HL-60 (cell line): ENCODE data around the gene NFE2L1.
A peak's percentile ranks its signal among the peaks of the same experiment; 100 is the strongest.

ENCODE experiments used
- DNase-seq, 2 experiments: peaks; one replicate each; pipeline ENCODE4 v3.0.0-alpha.2; 2010 to 2020; ENCODE audit warnings: low read depth in 1 of 2, low spot score in 1 of 2
- H3K27ac ChIP-seq: fragments of 250-450 bp; sonication (Bioruptor Pico); replicated peaks from 2 replicates; pipeline ENCODE4 v1.5.1; 2020; ENCODE audit warnings: mild to moderate bottlenecking, moderate library complexity
- H3K27me3 ChIP-seq: fragments of 250-450 bp; sonication (Bioruptor Pico); 2 replicates; pipeline ENCODE4 v1.5.1; 2021; ENCODE audit warnings: mild to moderate bottlenecking, moderate library complexity; ENCODE audit not compliant: insufficient read depth, poor library complexity, severe bottlenecking
- H3K4me3 ChIP-seq: replicated peaks from 2 replicates; pipeline ENCODE4 v1.5.1; 2011; ENCODE audit warnings: mild to moderate bottlenecking, control low read depth, low read length; ENCODE audit not compliant: insufficient read depth
- GABPA ChIP-seq: IDR thresholded peaks from 2 replicates; pipeline ENCODE4 v1.6.1; 2012; ENCODE audit warnings: low read depth
- POLR2AphosphoS5 ChIP-seq: IDR thresholded peaks from 2 replicates; pipeline ENCODE4 v1.6.1; 2012; ENCODE audit warnings: low read depth
- SPI1 ChIP-seq: IDR thresholded peaks from 2 replicates; pipeline ENCODE4 v1.6.1; 2012; ENCODE audit warnings: low read depth, mild to moderate bottlenecking, borderline replicate concordance
- TF ChIP-seq, protein P1 (sequence below): IDR thresholded peaks from 2 replicates; pipeline ENCODE4 v1.6.1; 2012; ENCODE audit warnings: low read depth; ENCODE audit not compliant: insufficient replicate concordance
- TF ChIP-seq, protein P2 (sequence below): IDR thresholded peaks from one replicate; pipeline ENCODE4 v1.5.1; 2011; ENCODE audit warnings: low read length, control low read depth, inconsistent platforms; ENCODE audit not compliant: insufficient read depth

Gene NFE2L1

DNA sequence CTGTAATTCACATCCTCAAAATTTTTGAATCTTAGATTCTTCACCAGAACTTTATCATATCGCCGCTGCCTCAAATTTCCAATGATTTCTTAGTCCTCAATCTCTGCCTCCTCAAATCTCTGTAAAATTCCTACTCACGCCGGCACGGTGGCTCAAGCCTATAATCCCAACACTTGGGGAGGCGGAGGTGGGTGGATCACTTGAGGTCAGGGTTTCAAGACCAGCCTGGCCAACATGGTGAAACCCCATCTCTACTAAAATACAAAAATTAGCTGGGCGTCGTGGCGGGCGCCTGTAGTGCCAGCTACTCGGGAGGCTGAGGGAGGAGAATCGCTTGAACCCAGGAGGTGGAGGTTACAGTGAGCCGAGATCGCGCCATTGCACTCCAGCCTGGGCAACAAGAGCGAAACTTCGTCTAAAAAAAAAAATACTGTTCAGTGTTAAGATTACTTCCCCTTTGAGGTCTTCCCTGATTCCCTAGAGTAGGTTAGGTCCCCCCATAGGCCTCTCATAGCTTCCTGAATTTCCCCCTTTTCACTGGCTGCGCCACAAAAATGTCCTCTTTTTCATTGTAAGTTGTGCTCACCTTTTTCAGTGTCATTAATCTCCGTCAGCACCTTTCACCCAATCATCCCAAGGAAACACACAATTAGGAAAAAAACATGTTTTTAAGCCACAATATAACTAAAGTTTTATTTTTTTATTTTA is 54.0 kb downstream of the NFE2L1 start:
- DNase-seq = peak in 1 of 2 experiments; percentile 46
- no peak overlapping the region for H3K4me3 ChIP-seq
- TF ChIP-seq, protein P1, sequence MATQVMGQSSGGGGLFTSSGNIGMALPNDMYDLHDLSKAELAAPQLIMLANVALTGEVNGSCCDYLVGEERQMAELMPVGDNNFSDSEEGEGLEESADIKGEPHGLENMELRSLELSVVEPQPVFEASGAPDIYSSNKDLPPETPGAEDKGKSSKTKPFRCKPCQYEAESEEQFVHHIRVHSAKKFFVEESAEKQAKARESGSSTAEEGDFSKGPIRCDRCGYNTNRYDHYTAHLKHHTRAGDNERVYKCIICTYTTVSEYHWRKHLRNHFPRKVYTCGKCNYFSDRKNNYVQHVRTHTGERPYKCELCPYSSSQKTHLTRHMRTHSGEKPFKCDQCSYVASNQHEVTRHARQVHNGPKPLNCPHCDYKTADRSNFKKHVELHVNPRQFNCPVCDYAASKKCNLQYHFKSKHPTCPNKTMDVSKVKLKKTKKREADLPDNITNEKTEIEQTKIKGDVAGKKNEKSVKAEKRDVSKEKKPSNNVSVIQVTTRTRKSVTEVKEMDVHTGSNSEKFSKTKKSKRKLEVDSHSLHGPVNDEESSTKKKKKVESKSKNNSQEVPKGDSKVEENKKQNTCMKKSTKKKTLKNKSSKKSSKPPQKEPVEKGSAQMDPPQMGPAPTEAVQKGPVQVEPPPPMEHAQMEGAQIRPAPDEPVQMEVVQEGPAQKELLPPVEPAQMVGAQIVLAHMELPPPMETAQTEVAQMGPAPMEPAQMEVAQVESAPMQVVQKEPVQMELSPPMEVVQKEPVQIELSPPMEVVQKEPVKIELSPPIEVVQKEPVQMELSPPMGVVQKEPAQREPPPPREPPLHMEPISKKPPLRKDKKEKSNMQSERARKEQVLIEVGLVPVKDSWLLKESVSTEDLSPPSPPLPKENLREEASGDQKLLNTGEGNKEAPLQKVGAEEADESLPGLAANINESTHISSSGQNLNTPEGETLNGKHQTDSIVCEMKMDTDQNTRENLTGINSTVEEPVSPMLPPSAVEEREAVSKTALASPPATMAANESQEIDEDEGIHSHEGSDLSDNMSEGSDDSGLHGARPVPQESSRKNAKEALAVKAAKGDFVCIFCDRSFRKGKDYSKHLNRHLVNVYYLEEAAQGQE = no peak
- no peak for TF ChIP-seq POLR2AphosphoS5
- TF ChIP-seq, protein P2, sequence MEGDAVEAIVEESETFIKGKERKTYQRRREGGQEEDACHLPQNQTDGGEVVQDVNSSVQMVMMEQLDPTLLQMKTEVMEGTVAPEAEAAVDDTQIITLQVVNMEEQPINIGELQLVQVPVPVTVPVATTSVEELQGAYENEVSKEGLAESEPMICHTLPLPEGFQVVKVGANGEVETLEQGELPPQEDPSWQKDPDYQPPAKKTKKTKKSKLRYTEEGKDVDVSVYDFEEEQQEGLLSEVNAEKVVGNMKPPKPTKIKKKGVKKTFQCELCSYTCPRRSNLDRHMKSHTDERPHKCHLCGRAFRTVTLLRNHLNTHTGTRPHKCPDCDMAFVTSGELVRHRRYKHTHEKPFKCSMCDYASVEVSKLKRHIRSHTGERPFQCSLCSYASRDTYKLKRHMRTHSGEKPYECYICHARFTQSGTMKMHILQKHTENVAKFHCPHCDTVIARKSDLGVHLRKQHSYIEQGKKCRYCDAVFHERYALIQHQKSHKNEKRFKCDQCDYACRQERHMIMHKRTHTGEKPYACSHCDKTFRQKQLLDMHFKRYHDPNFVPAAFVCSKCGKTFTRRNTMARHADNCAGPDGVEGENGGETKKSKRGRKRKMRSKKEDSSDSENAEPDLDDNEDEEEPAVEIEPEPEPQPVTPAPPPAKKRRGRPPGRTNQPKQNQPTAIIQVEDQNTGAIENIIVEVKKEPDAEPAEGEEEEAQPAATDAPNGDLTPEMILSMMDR = no peak
- H3K27me3 ChIP-seq = no peaks in the 10 kb centered on the region
- peak overlapping the region; percentile 68 for H3K27ac ChIP-seq

DNA sequence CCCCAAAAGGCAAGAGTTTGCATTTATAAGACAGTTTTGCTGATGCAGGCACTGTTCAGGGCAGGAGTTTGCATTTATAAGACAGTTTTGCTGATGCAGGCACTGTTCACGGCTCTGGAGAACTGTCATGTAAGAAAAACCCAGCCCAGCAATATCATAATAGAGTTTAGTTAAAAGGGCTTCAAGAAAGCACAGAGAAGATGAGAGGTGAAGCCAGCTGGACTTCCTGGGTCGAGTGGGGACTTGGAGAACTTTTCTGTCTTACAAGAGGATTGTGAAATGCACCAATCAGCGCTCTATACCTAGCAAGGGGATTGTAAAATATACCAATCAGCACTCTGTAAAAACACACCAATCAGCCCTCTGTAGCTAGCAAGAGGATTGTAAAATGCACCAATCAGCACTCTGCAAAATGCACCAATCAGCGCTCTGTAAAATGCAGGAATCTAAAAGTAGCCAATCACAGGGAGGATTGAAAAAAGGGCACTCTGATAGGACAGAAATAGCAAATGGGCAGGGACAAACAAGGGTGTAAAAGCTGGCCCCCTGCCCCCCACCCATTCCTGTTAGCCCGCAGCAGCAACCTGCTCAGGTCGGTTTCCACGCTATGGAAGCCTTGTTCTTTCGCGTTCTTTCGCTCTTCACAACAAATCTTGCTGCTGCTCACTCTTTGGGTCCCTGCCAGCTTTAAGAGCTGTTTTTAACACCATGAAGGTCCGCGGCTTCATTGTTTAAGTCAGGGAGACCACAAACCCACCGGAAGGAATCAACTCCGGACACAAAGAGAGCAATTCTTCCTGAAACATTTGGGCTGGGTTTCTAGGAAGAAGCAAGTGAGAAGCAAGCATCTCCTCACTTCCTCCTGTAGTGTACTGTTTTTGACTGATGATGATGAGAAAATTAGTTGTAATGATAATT is 54.9 kb downstream of the NFE2L1 start:
- peak; percentile 56 to 71 for DNase-seq
- TF ChIP-seq, protein P1 = no peak
- TF ChIP-seq POLR2AphosphoS5 (no peak), GABPA (no peak), SPI1 (no peak)
- TF ChIP-seq, protein P2 = no peak
- H3K27me3 ChIP-seq = no peaks in the 10 kb centered on the region
- H3K4me3 ChIP-seq = no peak overlapping the region
- peak overlapping the region; percentile 68 for H3K27ac ChIP-seq

DNA sequence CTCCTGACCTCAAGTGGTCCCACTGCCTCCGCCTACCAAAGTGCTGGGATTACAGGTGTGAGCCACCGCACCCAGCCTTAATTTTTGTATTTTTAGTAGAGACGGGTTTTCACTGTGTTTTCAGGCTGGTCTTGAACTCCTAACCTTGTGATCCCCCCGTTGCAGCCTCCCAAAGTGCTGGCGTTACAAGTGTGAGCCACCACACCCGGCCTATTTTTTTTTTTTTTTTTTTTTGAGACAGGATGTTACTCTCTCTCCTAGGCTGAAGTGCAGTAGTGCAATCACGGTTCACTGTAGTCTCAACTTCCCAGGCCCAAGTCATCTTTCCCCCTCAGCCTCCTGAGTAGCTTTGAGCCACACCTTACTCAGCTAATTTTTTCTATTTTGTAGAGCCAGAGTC is 56.3 kb downstream of the NFE2L1 start:
- Histone ChIP-seq H3K27ac (no peak overlapping the region), H3K27me3 (no peaks in the 10 kb centered on the region), H3K4me3 (no peak overlapping the region)
- TF ChIP-seq, protein P2 = no peak
- TF ChIP-seq POLR2AphosphoS5 = no peak
- TF ChIP-seq SPI1 = no peak
- TF ChIP-seq, protein P1 = no peak
- no peak for TF ChIP-seq GABPA
- no peak for DNase-seq
